ENCODE results near the gene MAML2. TPM values are rescaled to one million over a fixed set of nuclear protein-coding genes. Genes with fewer than 3 reads are reported as not detected.

MAML2 gene
- total RNA-seq, 2 experiments from 2014 or later = 0.15 to 1.0 TPM

DNA sequence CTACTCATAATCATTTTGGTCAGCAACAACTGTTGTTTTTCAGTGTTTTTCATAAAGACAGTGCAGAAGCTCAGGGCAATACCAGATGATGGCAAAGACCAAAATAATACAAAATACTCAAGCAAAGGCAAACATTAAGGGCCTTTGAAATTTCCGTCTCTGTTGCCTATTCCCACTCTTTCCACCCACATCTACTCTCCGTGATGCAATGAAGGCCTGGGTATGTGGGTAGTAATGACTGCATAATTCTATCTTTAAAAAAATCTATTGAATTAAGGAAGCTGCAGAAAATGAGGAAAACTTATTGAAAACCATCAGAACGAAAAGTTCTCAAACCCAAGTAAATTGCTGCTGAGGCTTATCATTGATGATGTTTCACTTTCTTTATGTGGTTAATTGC, 203.3 kb downstream of the MAML2 start:
- ChIA-PET POLR2A (interaction anchor here (0.6 to 0.7 kb wide), 2 partner anchors 61 to 137 kb away, joined by 4 read pairs; no protein-coding TSS in a partner anchor), CTCF (ENCODE audit: unreplicated experiment) (no interaction called here)
- Histone ChIP-seq H4K20me1 (ENCODE audit: insufficient read depth, low read length) (no peaks in the 10 kb centered on the region), H3K27ac (ENCODE audit: low read depth, low read length, poor library complexity, severe bottlenecking) (no peak overlapping the region), H3K9me3 (ENCODE audit: low read length) (no peaks in the 10 kb centered on the region), H3K79me2 (ENCODE audit: insufficient read depth, low read depth, low read length) (no peaks in the 10 kb centered on the region), H3K4me2 (ENCODE audit: low read length) (no peak overlapping the region), H3K9me2 (ENCODE audit: insufficient read depth, low read length) (no peaks in the 10 kb centered on the region), H2AFZ (ENCODE audit: low read length) (no peak overlapping the region), H3K4me1 (ENCODE audit: insufficient read depth, low read length, poor library complexity, severe bottlenecking) (no peaks in the 10 kb centered on the region), H3K4me3 (ENCODE audit: low read depth, low read length, poor library complexity, severe bottlenecking) (no peak overlapping the region), H3K36me3 (ENCODE audit: insufficient read depth, low read length) (no peaks in the 10 kb centered on the region)
- intact Hi-C loops (cut with micrococcal nuclease; ENCODE audit: unreplicated experiment) = no loop called here
- TF ChIP-seq, protein P1, sequence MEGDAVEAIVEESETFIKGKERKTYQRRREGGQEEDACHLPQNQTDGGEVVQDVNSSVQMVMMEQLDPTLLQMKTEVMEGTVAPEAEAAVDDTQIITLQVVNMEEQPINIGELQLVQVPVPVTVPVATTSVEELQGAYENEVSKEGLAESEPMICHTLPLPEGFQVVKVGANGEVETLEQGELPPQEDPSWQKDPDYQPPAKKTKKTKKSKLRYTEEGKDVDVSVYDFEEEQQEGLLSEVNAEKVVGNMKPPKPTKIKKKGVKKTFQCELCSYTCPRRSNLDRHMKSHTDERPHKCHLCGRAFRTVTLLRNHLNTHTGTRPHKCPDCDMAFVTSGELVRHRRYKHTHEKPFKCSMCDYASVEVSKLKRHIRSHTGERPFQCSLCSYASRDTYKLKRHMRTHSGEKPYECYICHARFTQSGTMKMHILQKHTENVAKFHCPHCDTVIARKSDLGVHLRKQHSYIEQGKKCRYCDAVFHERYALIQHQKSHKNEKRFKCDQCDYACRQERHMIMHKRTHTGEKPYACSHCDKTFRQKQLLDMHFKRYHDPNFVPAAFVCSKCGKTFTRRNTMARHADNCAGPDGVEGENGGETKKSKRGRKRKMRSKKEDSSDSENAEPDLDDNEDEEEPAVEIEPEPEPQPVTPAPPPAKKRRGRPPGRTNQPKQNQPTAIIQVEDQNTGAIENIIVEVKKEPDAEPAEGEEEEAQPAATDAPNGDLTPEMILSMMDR (conservative IDR thresholded peaks at IDR 0.05; ENCODE audit: low read length) = no peak
- TF ChIP-seq EZH2phosphoT487 (IDR thresholded peaks at IDR 0.05; ENCODE audit: borderline replicate concordance, low read depth, low read length) = no peak
- DNase-seq (ENCODE audit: low spot score) = no peak
- BruUV-seq (replicated peaks) = no TSS peak

DNA sequence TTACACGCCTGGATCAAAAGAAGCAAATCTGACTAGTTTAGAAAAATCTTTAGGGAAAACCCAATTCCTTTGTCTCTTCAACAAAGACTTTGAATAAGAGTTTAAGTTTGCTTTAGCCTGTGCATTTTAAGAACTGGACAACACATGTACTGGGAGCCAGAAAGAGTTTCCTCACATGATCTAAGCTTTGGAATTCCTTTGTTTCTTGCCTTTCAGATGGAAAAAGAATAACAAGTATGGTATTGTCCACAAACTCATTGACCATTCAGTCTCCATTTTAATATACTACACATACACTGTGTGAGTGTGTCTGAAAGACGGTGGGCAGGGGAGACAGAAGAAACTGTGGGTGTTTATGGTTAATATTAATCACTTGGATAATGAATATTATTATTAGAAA, 205.6 kb downstream of the MAML2 start:
- no peaks in the 10 kb centered on the region for H4K20me1 ChIP-seq (ENCODE audit: insufficient read depth, low read length)
- ChIA-PET POLR2A (interaction anchor here (0.6 kb wide), 2 partner anchors 22 to 372 kb away, joined by 3 to 6 read pairs; no protein-coding TSS in a partner anchor), CTCF (ENCODE audit: unreplicated experiment) (no interaction called here)
- H3K36me3 ChIP-seq (ENCODE audit: insufficient read depth, low read length) = no peaks in the 10 kb centered on the region
- H3K9me2 ChIP-seq (ENCODE audit: insufficient read depth, low read length) = no peaks in the 10 kb centered on the region
- BruUV-seq (replicated peaks) = no TSS peak
- H3K4me3 ChIP-seq (ENCODE audit: low read depth, low read length, poor library complexity, severe bottlenecking) = no peak overlapping the region
- no peak for TF ChIP-seq EZH2phosphoT487 (IDR thresholded peaks at IDR 0.05; ENCODE audit: borderline replicate concordance, low read depth, low read length)
- TF ChIP-seq, protein P1 (conservative IDR thresholded peaks at IDR 0.05; ENCODE audit: low read length) = no peak
- no peak overlapping the region for H3K27ac ChIP-seq (ENCODE audit: low read depth, low read length, poor library complexity, severe bottlenecking)
- DNase-seq (ENCODE audit: low spot score) = no peak
- H3K4me1 ChIP-seq (ENCODE audit: insufficient read depth, low read length, poor library complexity, severe bottlenecking) = no peaks in the 10 kb centered on the region
- intact Hi-C loops (cut with micrococcal nuclease; ENCODE audit: unreplicated experiment) = no loop called here
- H3K4me2 ChIP-seq (ENCODE audit: low read length) = no peak overlapping the region
- no peaks in the 10 kb centered on the region for H3K9me3 ChIP-seq (ENCODE audit: low read length)
- H2AFZ ChIP-seq (ENCODE audit: low read length) = no peak overlapping the region
- H3K79me2 ChIP-seq (ENCODE audit: insufficient read depth, low read depth, low read length) = no peaks in the 10 kb centered on the region

DNA sequence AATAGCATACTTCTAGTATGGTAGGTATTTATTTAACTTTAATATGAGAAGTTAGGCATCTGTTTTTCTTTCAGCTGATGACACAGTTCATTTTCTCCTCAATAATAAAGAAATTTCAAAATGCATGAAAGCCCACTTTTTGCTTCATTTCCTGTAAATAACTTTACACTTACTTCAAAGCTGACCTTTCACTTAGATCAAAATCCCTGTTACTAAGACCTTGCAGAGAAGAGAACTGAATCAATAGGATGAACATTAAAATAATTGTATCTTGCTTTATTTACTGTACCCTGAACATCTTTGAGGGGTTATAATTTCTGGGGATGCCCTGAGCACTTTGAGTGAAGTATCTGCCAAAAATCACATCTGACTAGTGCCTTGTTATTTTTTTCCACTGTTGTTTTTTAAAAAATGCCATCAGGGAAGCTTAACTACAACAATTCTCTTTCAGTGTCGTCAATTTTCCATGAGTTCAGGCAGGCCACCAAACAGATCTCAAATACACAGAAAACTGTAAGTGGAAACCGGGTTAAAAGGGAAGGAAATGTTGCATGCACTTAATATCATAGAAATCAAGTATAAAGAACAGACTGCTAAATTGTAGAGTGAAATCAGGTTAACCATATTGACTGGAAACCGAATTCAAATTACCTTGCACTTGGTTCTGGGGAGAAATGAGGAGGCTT, 206.2 kb downstream of the MAML2 start:
- Histone ChIP-seq H4K20me1 (ENCODE audit: insufficient read depth, low read length) (no peaks in the 10 kb centered on the region), H3K9me2 (ENCODE audit: insufficient read depth, low read length) (no peaks in the 10 kb centered on the region), H3K79me2 (ENCODE audit: insufficient read depth, low read depth, low read length) (no peaks in the 10 kb centered on the region), H3K4me3 (ENCODE audit: low read depth, low read length, poor library complexity, severe bottlenecking) (no peak overlapping the region), H3K27ac (ENCODE audit: low read depth, low read length, poor library complexity, severe bottlenecking) (no peak overlapping the region), H3K4me1 (ENCODE audit: insufficient read depth, low read length, poor library complexity, severe bottlenecking) (no peaks in the 10 kb centered on the region), H3K4me2 (ENCODE audit: low read length) (no peak overlapping the region), H3K36me3 (ENCODE audit: insufficient read depth, low read length) (no peaks in the 10 kb centered on the region), H3K9me3 (ENCODE audit: low read length) (no peaks in the 10 kb centered on the region), H2AFZ (ENCODE audit: low read length) (no peak overlapping the region)
- no peak for TF ChIP-seq EZH2phosphoT487 (IDR thresholded peaks at IDR 0.05; ENCODE audit: borderline replicate concordance, low read depth, low read length)
- TF ChIP-seq, protein P1 (conservative IDR thresholded peaks at IDR 0.05; ENCODE audit: low read length) = no peak
- no peak for DNase-seq (ENCODE audit: low spot score)
- intact Hi-C loops (cut with micrococcal nuclease; ENCODE audit: unreplicated experiment) = no loop called here
- CTCF ChIA-PET (ENCODE audit: unreplicated experiment) = no interaction called here
- BruUV-seq (replicated peaks) = no TSS peak
- POLR2A ChIA-PET = interaction anchor here (0.6 kb wide), 3 partner anchors 22 to 373 kb away, joined by 3 to 6 read pairs (median 6); no protein-coding TSS in a partner anchor
